ENCODE results near the gene EIF4E2. TPM values are rescaled to one million over a fixed set of nuclear protein-coding genes. Genes with fewer than 3 reads are reported as not detected.

Gene EIF4E2
- total and polyA plus RNA-seq, 9 donors = 18.6 to 111 (median 42.8) TPM

GRCh38 chr2:232578626-232579025 lies 28.1 kb downstream of the EIF4E2 start:
- DNase-seq = no peak
- no peaks in the 10 kb centered on the region for H3K36me3 ChIP-seq
- intact Hi-C loops (cut with DNase I) = no loop called here

DNA sequence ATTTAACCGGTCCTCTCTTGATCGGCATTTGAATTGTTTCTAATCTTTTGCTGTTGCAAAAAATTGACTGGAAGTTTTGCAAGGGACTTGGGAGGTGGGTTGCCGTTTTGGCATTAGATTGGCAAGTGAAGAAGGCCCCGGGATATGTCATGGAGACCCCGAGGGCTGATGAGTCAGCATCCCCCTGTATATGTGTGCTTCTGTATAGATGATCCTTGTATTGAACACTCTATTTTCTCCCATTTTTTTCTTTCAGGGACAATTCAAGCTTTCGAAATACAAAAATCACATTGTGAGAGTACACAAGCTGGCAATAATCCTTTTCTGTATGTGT lies 30.1 kb downstream of the EIF4E2 start:
- H3K4me1 ChIP-seq (ENCODE audit: insufficient read depth) = no peaks in the 10 kb centered on the region
- H3K36me3 ChIP-seq = no peaks in the 10 kb centered on the region
- no peak overlapping the region for H3K27ac ChIP-seq
- no peaks in the 10 kb centered on the region for H3K9me3 ChIP-seq
- intact Hi-C loops (cut with DNase I) = no loop called here
- H3K4me3 ChIP-seq = no peak overlapping the region
- TF ChIP-seq POLR2A (IDR thresholded peaks at IDR 0.05) = no peak
- TF ChIP-seq, protein P1, sequence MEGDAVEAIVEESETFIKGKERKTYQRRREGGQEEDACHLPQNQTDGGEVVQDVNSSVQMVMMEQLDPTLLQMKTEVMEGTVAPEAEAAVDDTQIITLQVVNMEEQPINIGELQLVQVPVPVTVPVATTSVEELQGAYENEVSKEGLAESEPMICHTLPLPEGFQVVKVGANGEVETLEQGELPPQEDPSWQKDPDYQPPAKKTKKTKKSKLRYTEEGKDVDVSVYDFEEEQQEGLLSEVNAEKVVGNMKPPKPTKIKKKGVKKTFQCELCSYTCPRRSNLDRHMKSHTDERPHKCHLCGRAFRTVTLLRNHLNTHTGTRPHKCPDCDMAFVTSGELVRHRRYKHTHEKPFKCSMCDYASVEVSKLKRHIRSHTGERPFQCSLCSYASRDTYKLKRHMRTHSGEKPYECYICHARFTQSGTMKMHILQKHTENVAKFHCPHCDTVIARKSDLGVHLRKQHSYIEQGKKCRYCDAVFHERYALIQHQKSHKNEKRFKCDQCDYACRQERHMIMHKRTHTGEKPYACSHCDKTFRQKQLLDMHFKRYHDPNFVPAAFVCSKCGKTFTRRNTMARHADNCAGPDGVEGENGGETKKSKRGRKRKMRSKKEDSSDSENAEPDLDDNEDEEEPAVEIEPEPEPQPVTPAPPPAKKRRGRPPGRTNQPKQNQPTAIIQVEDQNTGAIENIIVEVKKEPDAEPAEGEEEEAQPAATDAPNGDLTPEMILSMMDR (IDR thresholded peaks at IDR 0.05) = no peak
- TF ChIP-seq EP300 (IDR thresholded peaks at IDR 0.05) = no peak
- H3K27me3 ChIP-seq = no peaks in the 10 kb centered on the region
- DNase-seq = no peak
- WGBS, 3 donors = 93 to 96% (median 95%) methylated on average over 6 of the region's 6 CpGs

More at GRCh38 chr2:232578626-232579025, 28.1 kb downstream of the EIF4E2 start:
- H3K27ac ChIP-seq = no peak overlapping the region
- TF ChIP-seq, protein P1 (IDR thresholded peaks at IDR 0.05) = no peak
- no peak for TF ChIP-seq POLR2A (IDR thresholded peaks at IDR 0.05)
- no peak for TF ChIP-seq EP300 (IDR thresholded peaks at IDR 0.05)
- H3K4me1 ChIP-seq (ENCODE audit: insufficient read depth) = no peaks in the 10 kb centered on the region
- 89% methylated on average over 2 of the region's 2 CpGs for WGBS, 3 donors
- no peak overlapping the region for H3K4me3 ChIP-seq
- H3K27me3 ChIP-seq = no peaks in the 10 kb centered on the region
- H3K9me3 ChIP-seq = no peaks in the 10 kb centered on the region

DNA sequence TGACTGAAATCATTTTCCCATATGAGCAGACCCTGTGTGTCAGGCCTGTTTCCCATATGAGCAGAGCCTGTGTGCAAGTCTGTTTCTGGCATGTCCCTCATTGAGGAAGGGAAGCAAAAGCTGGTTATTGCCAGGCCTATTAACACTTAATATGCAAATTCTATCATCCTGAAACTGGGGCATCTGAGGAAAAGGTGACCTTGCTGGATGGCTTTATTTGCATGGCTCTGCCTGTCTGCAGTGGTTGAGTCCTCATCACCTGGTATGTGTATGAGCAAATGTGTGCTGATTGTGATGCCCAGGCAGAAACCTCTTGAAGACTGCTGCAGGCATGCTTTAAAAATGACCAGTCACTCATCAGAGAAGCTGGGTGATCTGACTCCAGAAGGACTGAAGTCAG lies 31.2 kb downstream of the EIF4E2 start:
- Histone ChIP-seq H3K4me1 (ENCODE audit: insufficient read depth) (no peaks in the 10 kb centered on the region), H3K36me3 (no peaks in the 10 kb centered on the region), H3K27me3 (no peaks in the 10 kb centered on the region), H3K9me3 (no peaks in the 10 kb centered on the region), H3K27ac (no peak overlapping the region), H3K4me3 (no peak overlapping the region)
- no peak for DNase-seq
- intact Hi-C loops (cut with DNase I) = no loop called here
- TF ChIP-seq EP300 (IDR thresholded peaks at IDR 0.05) (no peak), POLR2A (IDR thresholded peaks at IDR 0.05) (no peak)
- TF ChIP-seq, protein P1 (IDR thresholded peaks at IDR 0.05) = no peak

DNA sequence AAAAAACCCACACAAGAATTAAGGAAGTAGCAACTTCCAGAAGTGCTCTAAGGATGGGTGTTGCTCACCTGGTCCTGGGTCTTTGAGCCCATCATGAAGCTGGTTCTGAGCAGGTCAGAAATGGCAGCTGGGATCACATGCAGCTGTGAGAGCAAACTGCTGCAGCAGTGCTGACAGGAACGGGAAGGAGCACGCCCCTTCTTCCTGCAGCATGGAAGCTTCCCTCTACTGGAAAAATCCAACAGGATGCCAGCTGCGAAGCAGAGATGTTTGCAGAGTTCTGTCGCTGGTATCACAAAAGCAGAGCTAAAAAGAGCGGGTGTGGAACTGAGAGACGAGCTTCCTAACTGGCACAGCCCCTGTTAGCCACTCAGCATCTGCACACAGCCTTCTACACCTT lies 33.7 kb downstream of the EIF4E2 start:
- intact Hi-C loops (cut with DNase I) = no loop called here
- TF ChIP-seq, protein P1 (IDR thresholded peaks at IDR 0.05) = no peak
- no peak for TF ChIP-seq EP300 (IDR thresholded peaks at IDR 0.05)
- no peak for TF ChIP-seq POLR2A (IDR thresholded peaks at IDR 0.05)
- Histone ChIP-seq H3K4me1 (ENCODE audit: insufficient read depth) (no peaks in the 10 kb centered on the region), H3K36me3 (no peaks in the 10 kb centered on the region), H3K27ac (no peak overlapping the region), H3K27me3 (no peaks in the 10 kb centered on the region), H3K9me3 (no peaks in the 10 kb centered on the region), H3K4me3 (no peak overlapping the region)
- WGBS, 3 donors = 86 to 88% (median 87%) methylated on average over 6 of the region's 6 CpGs
- no peak for DNase-seq

Measured in ovary (tissue), 9 donors.